SJCRH30 (cell line): ENCODE data around the gene TMEM108. TPM values are rescaled to one million over a fixed set of nuclear protein-coding genes. Genes with fewer than 3 reads are reported as not detected.
A peak's percentile ranks its signal among the peaks of the same experiment; 100 is the strongest.

Experiments used
- DNase-seq, 2 experiments: peaks; one replicate each; pipeline ENCODE4 v3.0.0-alpha.2; 2015 to 2020
- H3K27ac ChIP-seq: fragments of 250-450 bp; sonication (Bioruptor Pico); 2 replicates; pipeline ENCODE4 v1.5.1; 2020; ENCODE audit warnings: mild to moderate bottlenecking, moderate library complexity
- H3K27me3 ChIP-seq: fragments of 250-450 bp; sonication (Bioruptor Pico); 2 replicates; pipeline ENCODE4 v1.5.1; 2020; ENCODE audit warnings: mild to moderate bottlenecking, moderate library complexity
- H3K36me3 ChIP-seq: fragments of 250-450 bp; sonication (Bioruptor Pico); 2 replicates; pipeline ENCODE4 v1.5.1; 2020; ENCODE audit warnings: mild to moderate bottlenecking, moderate library complexity
- H3K4me1 ChIP-seq: fragments of 250-450 bp; sonication (Bioruptor Pico); 2 replicates; pipeline ENCODE4 v1.5.1; 2020; ENCODE audit warnings: mild to moderate bottlenecking, moderate library complexity
- H3K4me3 ChIP-seq: fragments of 250-450 bp; sonication (Bioruptor Pico); 2 replicates; pipeline ENCODE4 v1.5.1; 2020; ENCODE audit warnings: mild to moderate bottlenecking, moderate library complexity
- H3K9me3 ChIP-seq: fragments of 250-450 bp; sonication (Bioruptor Pico); replicated peaks from 2 replicates; pipeline ENCODE4 v1.5.1; 2020; ENCODE audit warnings: mild to moderate bottlenecking, moderate library complexity
- total RNA-seq: library from RNA; depleted of rRNA; stranded (reverse); fragments of >200 nt; shearing (Covaris generic); gene quantifications from 2 replicates; pipeline ENCODE4 v1.2.3, GENCODE V29; 2014

Gene TMEM108
- total RNA-seq, 1 experiment from 2014 or later, result 14.1 TPM

- Histone ChIP-seq H3K36me3 (0 out of 2 replicates have a peak, but pooled peaks cover 3% of the 10 kb centered on the region), H3K4me1 (0 out of 2 replicates have a peak, but pooled peaks cover 3% of the 10 kb centered on the region), H3K9me3 (no peaks in the 10 kb centered on the region), H3K27ac (no peak overlapping the region), H3K27me3 (no peaks in the 10 kb centered on the region), H3K4me3 (no peak overlapping the region)
- peak; percentile 82 to 93 for DNase-seq
Observed at GRCh38 chr3:133040696-133041523, 2.7 kb downstream of the TMEM108 start.

GRCh38 chr3:133041524-133041829, 3.3 kb downstream of the TMEM108 start:
- Histone ChIP-seq H3K27ac (no peak overlapping the region), H3K9me3 (no peaks in the 10 kb centered on the region), H3K4me1 (0 out of 2 replicates have a peak, but pooled peaks cover 3% of the 10 kb centered on the region), H3K4me3 (no peak overlapping the region), H3K36me3 (0 out of 2 replicates have a peak, but pooled peaks cover 4% of the 10 kb centered on the region), H3K27me3 (no peaks in the 10 kb centered on the region)
- no peak for DNase-seq

GRCh38 chr3:133042778-133043177, 4.6 kb downstream of the TMEM108 start:
- no peaks in the 10 kb centered on the region for H3K4me1 ChIP-seq
- peaks cover 8% of the 10 kb centered on the region; the same call in 1 of the 2 replicates for H3K36me3 ChIP-seq
- no peak overlapping the region for H3K4me3 ChIP-seq
- DNase-seq, result no peak
- H3K9me3 ChIP-seq, result no peaks in the 10 kb centered on the region
- no peak overlapping the region for H3K27ac ChIP-seq
- H3K27me3 ChIP-seq, result no peaks in the 10 kb centered on the region

- H3K27me3 ChIP-seq, result no peaks in the 10 kb centered on the region
- H3K27ac ChIP-seq, result no peak overlapping the region
Observed at GRCh38 chr3:133047980-133048379, 9.8 kb downstream of the TMEM108 start.

DNA sequence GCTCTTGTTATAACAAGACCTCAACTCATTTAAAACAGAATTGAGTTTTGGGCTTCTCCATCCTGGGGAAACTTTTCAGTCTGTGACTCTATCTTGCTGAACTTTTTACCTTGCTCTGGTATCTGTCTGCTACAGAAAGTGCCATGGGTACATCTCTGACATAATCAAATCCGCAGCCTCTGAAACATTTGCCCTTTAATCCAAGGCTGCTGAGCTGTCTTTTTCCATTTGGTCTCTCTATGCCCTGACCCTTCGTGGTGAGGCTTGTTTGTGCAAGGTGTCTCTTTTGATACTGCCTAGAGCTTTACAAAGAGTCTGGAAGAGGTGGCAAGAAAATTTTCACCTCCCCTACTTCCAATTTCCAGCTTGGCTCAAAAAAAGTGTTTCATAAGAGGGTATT, 11.3 kb downstream of the TMEM108 start:
- H3K27me3 ChIP-seq, result no peaks in the 10 kb centered on the region
- H3K36me3 ChIP-seq, result peaks cover 8% of the 10 kb centered on the region; the same call in 1 of the 2 replicates
- peaks cover 1% of the 10 kb centered on the region; the same call in 1 of the 2 replicates for H3K4me1 ChIP-seq
- no peak overlapping the region for H3K4me3 ChIP-seq
- DNase-seq, result no peak
- H3K27ac ChIP-seq, result no peak overlapping the region
- H3K9me3 ChIP-seq, result no peaks in the 10 kb centered on the region

More at GRCh38 chr3:133047980-133048379, 9.8 kb downstream of the TMEM108 start:
- Histone ChIP-seq H3K4me1 (no peaks in the 10 kb centered on the region), H3K36me3 (peaks cover 8% of the 10 kb centered on the region; the same call in 1 of the 2 replicates), H3K4me3 (no peak overlapping the region), H3K9me3 (no peaks in the 10 kb centered on the region)
- no peak for DNase-seq

- H3K27ac ChIP-seq, result no peak overlapping the region
- H3K9me3 ChIP-seq, result no peaks in the 10 kb centered on the region
- no peak for DNase-seq
- H3K36me3 ChIP-seq, result peaks cover 6% of the 10 kb centered on the region; the same call in 1 of the 2 replicates
- peaks cover 3% of the 10 kb centered on the region; the same call in 1 of the 2 replicates for H3K4me1 ChIP-seq
- no peaks in the 10 kb centered on the region for H3K27me3 ChIP-seq
- H3K4me3 ChIP-seq, result no peak overlapping the region
Observed at GRCh38 chr3:133050891-133051290, 12.7 kb downstream of the TMEM108 start.

DNA sequence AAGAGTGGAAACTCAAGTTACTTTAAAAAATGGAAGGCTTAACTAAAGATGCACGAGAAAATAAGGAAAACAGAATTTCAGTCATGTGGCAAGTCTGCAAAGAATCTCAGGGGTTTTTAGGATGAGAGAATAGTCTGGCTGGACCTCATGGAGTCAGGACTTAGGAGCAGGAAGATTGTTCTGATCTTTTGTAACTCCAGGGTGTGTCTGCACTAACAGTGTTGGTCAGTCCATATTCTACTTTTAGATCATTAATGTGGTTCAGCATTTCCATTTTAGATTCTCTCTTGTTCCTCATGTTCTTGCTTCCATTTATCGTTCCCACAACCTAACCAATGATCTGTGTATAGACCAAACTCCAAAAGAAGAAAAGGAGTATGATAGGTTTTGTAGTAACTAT, 15.3 kb downstream of the TMEM108 start:
- H3K4me3 ChIP-seq, result no peak overlapping the region
- H3K9me3 ChIP-seq, result no peaks in the 10 kb centered on the region
- no peak overlapping the region for H3K27ac ChIP-seq
- H3K36me3 ChIP-seq, result no peaks in the 10 kb centered on the region
- DNase-seq, result no peak
- H3K4me1 ChIP-seq, result peaks cover 3% of the 10 kb centered on the region; the same call in 1 of the 2 replicates
- no peaks in the 10 kb centered on the region for H3K27me3 ChIP-seq

DNA sequence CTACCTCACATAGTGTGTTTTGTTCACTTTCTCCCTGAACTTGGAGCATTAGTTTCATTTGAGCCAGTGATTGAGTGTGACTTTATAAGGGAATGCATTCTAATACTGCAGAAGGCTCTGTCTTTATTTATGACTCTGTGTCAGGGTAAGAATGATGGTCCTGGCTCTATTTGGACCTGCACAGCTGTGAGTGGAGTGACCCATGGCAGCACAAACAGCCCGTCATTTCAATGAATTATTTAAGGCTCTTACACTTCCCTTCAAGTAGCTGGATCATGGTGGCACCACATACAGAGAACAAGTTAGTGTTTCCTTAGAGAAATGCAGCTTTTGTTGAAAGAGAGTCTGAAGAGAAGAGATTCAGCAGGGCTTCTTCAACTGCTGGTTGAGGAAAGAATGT, 16.4 kb downstream of the TMEM108 start:
- H3K4me3 ChIP-seq, result no peak overlapping the region
- peak in 1 of 2 experiments; percentile 14 for DNase-seq
- H3K27me3 ChIP-seq, result no peaks in the 10 kb centered on the region
- H3K27ac ChIP-seq, result no peak overlapping the region
- no peaks in the 10 kb centered on the region for H3K9me3 ChIP-seq
- no peaks in the 10 kb centered on the region for H3K36me3 ChIP-seq
- peaks cover 3% of the 10 kb centered on the region; the same call in 1 of the 2 replicates for H3K4me1 ChIP-seq

GRCh38 chr3:133055339-133055738, 17.1 kb downstream of the TMEM108 start:
- Histone ChIP-seq H3K36me3 (no peaks in the 10 kb centered on the region), H3K4me1 (peaks cover 3% of the 10 kb centered on the region; the same call in 1 of the 2 replicates), H3K9me3 (no peaks in the 10 kb centered on the region), H3K27ac (no peak overlapping the region), H3K4me3 (no peak overlapping the region), H3K27me3 (no peaks in the 10 kb centered on the region)
- peak in 1 of 2 experiments; percentile 15 for DNase-seq

- H3K27ac ChIP-seq, result no peak overlapping the region
- H3K27me3 ChIP-seq, result no peaks in the 10 kb centered on the region
- no peak for DNase-seq
- no peaks in the 10 kb centered on the region; the same call in 1 of the 2 replicates for H3K9me3 ChIP-seq
- H3K4me3 ChIP-seq, result no peak overlapping the region
- H3K36me3 ChIP-seq, result peaks cover 3% of the 10 kb centered on the region; the same call in 1 of the 2 replicates
- H3K4me1 ChIP-seq, result peaks cover 3% of the 10 kb centered on the region; the same call in 1 of the 2 replicates
Observed at GRCh38 chr3:133058243-133058642, 20.1 kb downstream of the TMEM108 start.

GRCh38 chr3:133058831-133059230, 20.6 kb downstream of the TMEM108 start:
- Histone ChIP-seq H3K27ac (no peak overlapping the region), H3K9me3 (no peaks in the 10 kb centered on the region; the same call in 1 of the 2 replicates), H3K4me1 (peaks cover 3% of the 10 kb centered on the region; the same call in 1 of the 2 replicates), H3K27me3 (no peaks in the 10 kb centered on the region), H3K4me3 (no peak overlapping the region), H3K36me3 (peaks cover 3% of the 10 kb centered on the region; the same call in 1 of the 2 replicates)
- DNase-seq, result no peak

DNA sequence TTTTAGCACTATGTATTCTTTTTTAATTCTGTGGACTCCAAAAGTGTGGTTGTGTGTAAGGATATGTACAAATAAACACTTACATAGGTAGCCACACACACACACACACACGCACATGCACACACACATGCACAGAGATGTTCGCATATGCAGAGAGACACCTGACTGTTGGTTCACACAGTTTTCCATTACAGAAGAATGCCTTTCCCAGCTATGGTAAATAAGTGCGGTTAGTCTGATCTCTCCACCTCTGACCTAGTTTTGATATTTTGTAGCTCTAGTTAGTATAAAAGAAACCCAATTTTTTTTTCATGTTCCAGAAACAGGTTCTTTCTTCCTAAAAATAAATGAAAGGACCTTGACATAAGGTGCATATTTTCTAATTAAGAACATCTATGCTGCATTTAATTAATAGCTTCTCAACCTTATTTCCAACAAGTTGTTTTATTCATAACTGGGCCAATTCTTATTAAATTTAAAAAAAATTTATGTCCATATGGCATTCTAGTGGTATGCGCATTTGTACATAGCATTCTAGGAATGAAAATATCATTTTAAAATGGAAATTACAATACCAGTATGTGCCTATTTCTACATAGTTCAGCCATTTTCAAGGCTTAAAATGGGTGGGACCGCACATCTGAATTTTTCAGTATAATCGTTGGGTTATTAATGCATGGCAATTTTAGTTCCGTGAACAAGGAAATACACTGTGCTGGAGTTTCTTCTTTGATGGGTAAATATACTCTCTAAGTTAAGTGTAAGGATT, 27.2 kb downstream of the TMEM108 start:
- Histone ChIP-seq H3K4me1 (no peaks in the 10 kb centered on the region), H3K9me3 (no peaks in the 10 kb centered on the region; the same call in 1 of the 2 replicates), H3K27me3 (no peaks in the 10 kb centered on the region), H3K36me3 (peaks cover 3% of the 10 kb centered on the region; the same call in 1 of the 2 replicates), H3K27ac (no peak overlapping the region), H3K4me3 (no peak overlapping the region)
- DNase-seq, result no peak

- Histone ChIP-seq H3K27ac (no peak overlapping the region), H3K4me3 (no peak overlapping the region), H3K9me3 (no peaks in the 10 kb centered on the region; the same call in 1 of the 2 replicates), H3K36me3 (peaks cover 3% of the 10 kb centered on the region; the same call in 1 of the 2 replicates), H3K4me1 (no peaks in the 10 kb centered on the region), H3K27me3 (no peaks in the 10 kb centered on the region)
- DNase-seq, result no peak
Observed at GRCh38 chr3:133066026-133066425, 27.8 kb downstream of the TMEM108 start.

DNA sequence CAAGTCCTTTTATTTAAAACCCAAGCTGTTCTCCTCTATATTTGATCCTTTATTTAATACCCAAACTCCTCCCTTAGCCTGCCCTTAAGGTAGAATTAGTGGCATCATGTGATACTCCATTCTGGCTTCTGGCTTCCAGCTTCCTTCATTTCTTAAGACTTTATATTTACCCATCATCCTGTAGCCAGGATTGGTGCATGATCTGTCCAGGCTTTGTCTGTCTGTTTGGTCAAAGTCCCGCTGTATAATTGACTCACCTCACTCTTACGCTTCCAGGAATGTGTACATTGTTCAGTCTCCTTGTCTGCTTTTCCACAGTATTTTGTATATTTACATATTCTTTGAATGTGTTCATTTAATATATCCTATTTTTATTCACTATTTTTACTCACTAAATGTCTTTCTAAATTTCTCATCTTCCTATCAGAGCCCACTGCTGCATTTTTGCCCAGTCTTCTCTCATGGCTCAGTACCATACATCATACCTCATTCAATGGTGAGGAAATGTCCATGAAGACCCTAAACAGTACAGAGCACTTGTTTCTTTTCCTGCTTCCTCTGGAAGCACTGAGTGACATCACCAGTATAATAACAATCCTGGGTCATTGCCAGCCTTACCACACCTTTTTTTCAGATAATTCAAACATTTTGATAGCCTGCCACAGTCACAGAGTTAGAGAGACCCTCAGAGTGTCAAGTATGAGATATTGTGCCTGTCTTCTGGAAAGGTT, 31.5 kb downstream of the TMEM108 start:
- no peaks in the 10 kb centered on the region for H3K36me3 ChIP-seq
- no peaks in the 10 kb centered on the region for H3K27me3 ChIP-seq
- no peaks in the 10 kb centered on the region for H3K9me3 ChIP-seq
- H3K4me1 ChIP-seq, result no peaks in the 10 kb centered on the region; the same call in 1 of the 2 replicates
- H3K27ac ChIP-seq, result no peak overlapping the region
- H3K4me3 ChIP-seq, result no peak overlapping the region
- DNase-seq, result no peak
